GM21529 (cell line): ENCODE data around the gene UFSP1.
A peak's percentile ranks its signal among the peaks of the same experiment; 100 is the strongest.

Source experiments
- ATAC-seq: cut with Tn5 transposase; IDR thresholded peaks from one replicate; pipeline ENCODE4 v1.9.1; 2021; ENCODE audit not compliant: unreplicated experiment

Gene UFSP1

GRCh38 chr7:100895956-100896731 is 6.6 kb upstream of the UFSP1 start:
- ATAC-seq: no peak

DNA sequence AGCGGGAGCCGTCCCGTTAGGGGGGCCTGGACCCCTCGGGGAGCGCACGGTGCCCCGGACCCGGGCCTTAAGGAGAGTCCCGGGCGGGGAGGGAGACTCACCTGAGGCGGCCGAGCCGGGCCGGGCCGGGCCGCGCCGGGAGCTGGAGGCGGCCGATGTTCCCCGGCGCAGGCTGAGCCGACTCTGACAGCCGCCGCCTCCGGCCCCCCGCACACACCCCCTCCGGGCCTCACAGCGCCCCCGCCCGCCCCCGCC is 6.1 kb upstream of the UFSP1 start, which contains the start of gene ACHE:
TSS of gene ACHE (minus strand) at position 188 of the 255 bp plus-strand sequence. CDS start 1,656 bp downstream, outside the sequence.
- no peak for ATAC-seq

GRCh38 chr7:100894860-100895700 is 5.6 kb upstream of the UFSP1 start:
- ATAC-seq: no peak

DNA sequence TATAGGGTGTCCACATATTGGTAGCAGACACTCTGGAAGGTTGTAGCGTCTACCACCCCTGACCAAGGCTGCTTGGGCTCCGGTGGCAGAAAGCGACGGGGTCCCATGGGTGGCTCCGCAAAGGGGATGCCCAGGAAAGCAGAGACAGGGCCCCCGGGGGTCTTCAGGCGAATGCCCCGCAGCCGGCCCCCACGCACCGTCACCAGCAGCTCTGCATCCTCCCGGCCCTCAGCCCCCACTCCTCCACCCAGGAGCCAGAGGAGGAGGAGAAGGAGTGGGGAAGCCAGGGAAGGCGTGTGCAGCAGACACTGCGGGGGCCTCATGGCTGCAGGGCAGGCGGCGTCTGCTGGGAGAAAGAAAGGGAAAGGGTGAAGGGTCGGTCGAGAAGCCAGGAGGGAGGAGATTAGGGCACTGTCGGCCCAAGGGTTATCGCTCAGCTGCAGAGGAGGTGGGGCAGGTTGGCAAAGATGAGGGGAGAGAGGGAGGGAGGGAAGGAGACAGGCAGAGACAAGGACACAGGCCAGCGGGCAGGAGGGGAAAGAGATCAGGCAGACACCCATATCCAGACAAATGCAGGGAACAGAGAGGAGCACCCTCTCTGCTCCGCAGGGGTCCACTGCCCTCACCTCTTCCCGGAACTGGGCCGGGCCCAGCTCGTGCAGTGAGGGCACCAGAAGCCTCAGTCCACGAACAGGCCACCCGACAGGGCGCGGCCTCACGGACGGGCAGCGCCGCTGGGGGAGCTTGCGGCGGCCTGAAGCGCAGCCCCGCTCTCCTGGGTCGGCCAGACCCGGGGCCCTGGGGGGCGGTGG is 4.6 kb upstream of the UFSP1 start:
- ATAC-seq: no peak

DNA sequence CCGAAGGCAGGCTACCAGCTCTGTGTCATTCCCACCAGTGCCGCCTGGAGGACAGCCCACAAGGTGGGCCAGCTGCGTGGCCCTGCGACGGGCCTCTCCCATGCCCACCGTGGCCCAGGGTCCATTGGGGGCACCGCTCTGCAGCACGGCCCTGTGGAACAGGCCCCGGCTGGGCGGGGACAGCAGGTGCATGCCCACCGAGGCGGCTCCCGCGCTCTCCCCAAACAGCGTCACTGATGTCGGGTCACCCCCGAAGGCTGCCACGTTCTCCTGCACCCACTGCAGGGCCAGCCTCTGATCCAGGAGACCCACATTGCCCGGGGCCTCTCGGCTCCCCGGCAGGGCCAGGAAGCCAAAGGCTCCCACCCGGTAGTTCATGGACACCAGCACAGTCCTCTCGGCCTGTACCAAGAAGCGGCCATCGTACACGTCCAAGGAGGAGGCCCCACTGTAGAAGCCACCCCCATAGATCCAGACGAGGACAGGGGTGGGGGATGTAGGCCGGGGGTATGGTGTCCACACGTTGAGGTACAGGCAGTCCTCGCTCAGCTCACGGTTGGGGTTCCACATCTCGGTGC is 3.9 kb upstream of the UFSP1 start:
- no peak for ATAC-seq

- ATAC-seq: no peak
Measured at GRCh38 chr7:100892364-100893317, 3.1 kb upstream of the UFSP1 start.

DNA sequence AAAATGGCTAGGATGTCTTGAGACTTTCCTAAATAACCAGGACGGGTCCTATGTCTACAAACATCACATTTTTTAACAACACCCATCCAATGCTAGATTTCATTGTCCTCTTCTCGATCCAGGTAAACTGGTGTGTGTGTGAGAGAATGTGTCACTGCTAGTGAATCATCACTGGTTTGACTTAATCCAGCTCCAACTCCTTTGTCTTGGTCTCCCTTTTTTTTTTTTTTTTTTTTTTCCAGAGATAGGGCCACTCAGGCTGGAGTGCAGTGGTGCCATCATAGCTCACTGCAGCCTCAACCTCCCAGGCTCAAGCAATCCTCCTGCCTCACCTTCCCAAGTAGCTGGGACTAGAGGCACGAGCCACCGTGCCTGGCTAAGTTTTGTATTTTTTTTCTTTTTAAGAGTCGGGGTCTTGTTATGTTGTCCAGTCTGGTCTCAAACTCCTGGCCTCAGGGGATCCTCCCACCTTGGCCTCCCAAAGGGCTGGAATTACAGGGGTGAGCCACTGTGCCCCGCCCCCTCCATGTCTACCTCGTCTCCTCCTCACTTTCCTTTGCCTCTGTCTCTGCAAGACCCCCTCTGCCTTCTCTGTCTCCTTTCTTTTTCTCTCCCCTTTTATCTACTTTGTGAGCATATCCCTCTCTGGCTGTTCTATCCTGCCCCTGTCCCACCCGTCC is 2.2 kb upstream of the UFSP1 start:
- ATAC-seq: no peak

GRCh38 chr7:100890653-100891567 is 1.4 kb upstream of the UFSP1 start:
- ATAC-seq: no peak

DNA sequence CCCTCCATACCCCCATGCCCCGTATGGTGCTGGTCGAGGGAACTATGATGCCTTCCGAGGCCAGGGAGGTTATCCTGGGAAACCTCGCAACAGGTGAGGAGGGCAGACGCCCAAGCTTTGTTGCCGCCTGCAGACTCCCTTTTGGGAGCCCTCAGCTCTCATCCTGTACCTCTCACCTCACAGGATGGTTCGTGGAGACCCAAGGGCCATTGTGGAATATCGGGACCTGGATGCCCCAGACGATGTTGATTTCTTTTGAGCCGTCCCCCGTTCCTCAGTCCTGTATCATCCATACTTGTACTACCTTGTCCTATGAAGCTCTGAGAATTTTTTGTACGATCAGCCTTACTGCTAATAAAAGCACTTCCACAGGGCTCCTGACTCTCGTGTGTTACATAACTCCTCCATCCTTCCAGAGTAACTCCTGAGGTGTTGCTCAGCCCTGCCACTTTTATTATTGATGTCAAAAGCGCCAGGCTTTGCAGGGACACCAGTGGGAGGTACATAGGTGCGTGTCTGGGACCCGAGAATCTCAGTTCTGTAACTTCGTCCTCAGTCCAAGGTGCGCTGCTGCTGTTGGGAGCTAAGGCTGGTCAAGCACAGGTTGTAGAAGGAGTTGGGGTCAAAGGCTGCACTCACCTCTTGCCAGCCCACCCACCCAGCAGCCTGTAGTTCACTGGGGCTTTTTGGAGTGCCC is 1.1 kb downstream of the UFSP1 start:
- ATAC-seq: no peak

DNA sequence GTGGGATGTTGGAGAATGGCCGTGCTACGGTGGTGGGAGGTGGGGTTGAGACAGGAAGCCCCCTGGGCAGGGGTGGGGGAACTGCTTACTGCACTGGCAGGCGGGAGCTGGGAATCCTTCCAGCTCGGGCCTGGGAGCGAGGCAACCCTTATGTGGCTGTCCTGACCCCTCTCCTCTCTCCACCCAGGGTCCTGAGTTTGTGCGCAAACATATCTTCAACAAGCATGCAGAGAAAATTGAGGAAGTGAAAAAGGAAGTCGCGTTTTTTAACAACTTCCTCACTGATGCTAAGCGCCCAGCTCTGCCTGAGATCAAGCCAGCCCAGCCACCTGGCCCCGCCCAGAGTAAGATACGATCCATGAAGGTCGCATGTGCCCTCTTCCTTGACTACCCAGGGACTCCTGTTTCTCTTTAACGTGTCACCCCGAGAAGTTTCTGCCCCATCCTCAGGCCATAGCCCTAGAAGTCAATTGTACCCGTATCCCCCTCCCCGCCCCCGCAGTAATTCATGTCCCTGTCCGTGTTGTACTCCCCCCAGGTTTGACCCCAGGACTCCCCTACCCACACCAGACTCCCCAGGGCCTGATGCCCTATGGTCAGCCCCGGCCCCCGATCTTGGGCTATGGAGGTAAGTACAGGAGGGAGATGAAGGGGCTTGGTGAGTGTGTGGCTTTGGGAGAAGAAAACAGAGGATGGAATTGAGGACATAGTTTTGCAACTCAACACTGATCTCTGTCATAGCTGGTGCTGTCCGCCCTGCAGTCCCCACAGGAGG is 1.8 kb downstream of the UFSP1 start:
- peak; percentile 49 for ATAC-seq

DNA sequence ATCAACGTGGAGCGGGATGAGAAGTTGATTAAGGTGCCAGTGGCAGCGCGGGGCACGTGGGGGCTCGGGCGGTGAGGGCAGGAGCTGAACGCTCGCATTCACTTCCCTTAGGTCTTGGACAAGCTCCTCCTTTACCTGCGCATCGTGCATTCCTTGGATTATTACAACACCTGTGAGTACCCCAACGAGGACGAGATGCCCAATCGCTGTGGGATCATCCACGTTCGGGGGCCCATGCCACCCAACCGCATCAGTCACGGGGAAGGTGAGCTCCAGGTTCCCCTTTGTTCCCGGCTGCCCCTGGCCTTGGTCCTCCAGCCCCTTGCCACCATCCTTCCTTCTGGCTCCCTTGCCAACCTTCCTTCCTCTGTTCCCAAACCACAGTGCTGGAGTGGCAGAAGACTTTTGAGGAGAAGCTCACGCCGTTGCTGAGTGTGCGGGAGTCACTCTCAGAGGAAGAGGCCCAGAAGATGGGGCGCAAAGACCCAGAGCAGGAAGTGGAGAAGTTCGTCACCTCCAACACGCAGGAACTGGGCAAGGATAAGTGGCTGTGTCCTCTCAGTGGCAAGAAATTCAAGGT is 2.5 kb downstream of the UFSP1 start:
- no peak for ATAC-seq

- ATAC-seq: no peak
Measured at GRCh38 chr7:100886142-100886935, 3.2 kb downstream of the UFSP1 start.

- ATAC-seq: no peak
Measured at GRCh38 chr7:100885440-100886141, 3.9 kb downstream of the UFSP1 start.

GRCh38 chr7:100884736-100885439 is 4.6 kb downstream of the UFSP1 start:
- no peak for ATAC-seq
